IMR-90 (cell line): ENCODE data around the gene KBTBD13. TPM values are rescaled to one million over a fixed set of nuclear protein-coding genes. Genes with fewer than 3 reads are reported as not detected.
"Not testable (repeated sequence)": the region's sequence is repeated elsewhere in the genome, so short reads cannot be mapped to it uniquely, and the experiment has no call there.

ENCODE experiments used
- ATAC-seq: fragments of 200-7000 bp; cut with Tn5 transposase; 2 replicates; pipeline ENCODE4 v1.9.1; 2020; ENCODE audit warnings: low read depth, mild to moderate bottlenecking, moderate library complexity
- BruUV-seq: library from RNA; stranded (reverse); fragments of 400-500 nt; replicated peaks from 2 replicates; lab custom pipeline; 2021; lab: Mats Ljungman, UMichigan
- CTCF ChIA-PET: fragments of 300-600 bp; formaldehyde crosslinking; extraction: SDS; loops from one replicate; lab custom pipeline; 2021; ENCODE audit warnings: antibody characterized with exemption; lab: Yijun Ruan, JAX
- POLR2A ChIA-PET: fragments of 300-600 bp; sonication (Branson Sonifier 250); formaldehyde crosslinking; loops from one replicate; lab custom pipeline; 2022; ENCODE audit warnings: antibody characterized with exemption; ENCODE audit not compliant: unreplicated experiment; lab: Charles Lee
- DNase-seq: peaks from one replicate; pipeline ENCODE4 v3.0.0; 2013
- H2AFZ ChIP-seq: replicated peaks from 2 replicates; pipeline ENCODE3; 2013; ENCODE audit warnings: low read length, mild to moderate bottlenecking; ENCODE audit not compliant: poor library complexity
- H2AK5ac ChIP-seq: 2 replicates; pipeline ENCODE4 v1.6.1; 2013; ENCODE audit warnings: low read depth, low read length, inconsistent platforms
- H2AK9ac ChIP-seq: replicated peaks from 2 replicates; pipeline ENCODE3; 2013; ENCODE audit warnings: mild to moderate bottlenecking, low read depth, low read length, moderate library complexity; ENCODE audit not compliant: poor library complexity
- H2BK120ac ChIP-seq: 2 replicates; pipeline ENCODE4 v1.6.1; 2013; ENCODE audit warnings: low read depth, low read length, inconsistent platforms
- H2BK15ac ChIP-seq: 3 replicates; pipeline ENCODE4 v1.6.1; 2013; ENCODE audit warnings: low read depth, low read length, inconsistent platforms
- H2BK20ac ChIP-seq: 2 replicates; pipeline ENCODE4 v1.6.1; 2013; ENCODE audit warnings: low read depth, mild to moderate bottlenecking, inconsistent platforms, low read length, moderate library complexity
- H2BK5ac ChIP-seq: 2 replicates; pipeline ENCODE4 v1.6.1; 2013; ENCODE audit warnings: mild to moderate bottlenecking, low read depth, low read length, inconsistent platforms; ENCODE audit not compliant: poor library complexity, severe bottlenecking
- H3K14ac ChIP-seq: replicated peaks from 2 replicates; pipeline ENCODE4 v1.6.1; 2013; ENCODE audit warnings: low read depth, low read length, inconsistent platforms
- H3K18ac ChIP-seq: 2 replicates; pipeline ENCODE4 v1.6.1; 2013; ENCODE audit warnings: low read depth, low read length, control low read depth
- H3K23ac ChIP-seq: 2 replicates; pipeline ENCODE4 v1.6.1; 2013; ENCODE audit warnings: low read depth, low read length, inconsistent platforms
- H3K27ac ChIP-seq: 2 replicates; pipeline ENCODE4 v1.5.1; 2013; ENCODE audit warnings: mild to moderate bottlenecking, control low read depth, low read length; ENCODE audit not compliant: insufficient read depth
- H3K27me3 ChIP-seq: 2 replicates; pipeline ENCODE4 v1.6.1; 2013; ENCODE audit warnings: low read length; ENCODE audit not compliant: control insufficient read depth, insufficient read depth
- H3K36me3 ChIP-seq: 2 replicates; pipeline ENCODE4 v1.6.1; 2013; ENCODE audit warnings: low read length, mixed read lengths; ENCODE audit not compliant: control insufficient read depth, insufficient read depth
- H3K4ac ChIP-seq: 2 replicates; pipeline ENCODE4 v1.6.1; 2013; ENCODE audit warnings: low read depth, low read length, inconsistent platforms
- H3K4me1 ChIP-seq: 2 replicates; pipeline ENCODE4 v1.6.1; 2013; ENCODE audit warnings: low read length, mixed read lengths; ENCODE audit not compliant: control insufficient read depth, insufficient read depth
- H3K4me2 ChIP-seq: 2 replicates; pipeline ENCODE4 v1.6.1; 2013; ENCODE audit warnings: low read depth, mild to moderate bottlenecking, control low read depth, low read length, moderate library complexity
- H3K4me3 ChIP-seq: 2 replicates; pipeline ENCODE4 v1.5.1; 2013; ENCODE audit warnings: low read depth, mild to moderate bottlenecking, control low read depth, low read length, moderate library complexity; ENCODE audit not compliant: insufficient read depth
- H3K56ac ChIP-seq: 2 replicates; pipeline ENCODE4 v1.6.1; 2013; ENCODE audit warnings: low read length, inconsistent platforms; ENCODE audit not compliant: insufficient read depth; ENCODE audit errors: extremely low read depth
- H3K79me1 ChIP-seq, 2 experiments: 2 replicates each; pipeline ENCODE4 v1.6.1; 2013; ENCODE audit warnings: low read length in 2 of 2, inconsistent platforms in 1 of 2, low read depth in 1 of 2
- H3K9ac ChIP-seq: 2 replicates; pipeline ENCODE4 v1.6.1; 2013; ENCODE audit warnings: low read depth, low read length, control low read depth
- H3K9me1 ChIP-seq: 2 replicates; pipeline ENCODE4 v1.6.1; 2013; ENCODE audit warnings: low read length, inconsistent platforms; ENCODE audit not compliant: insufficient read depth
- H3K9me3 ChIP-seq: 2 replicates; pipeline ENCODE4 v1.6.1; 2013; ENCODE audit warnings: low read length; ENCODE audit not compliant: control insufficient read depth, insufficient read depth
- H4K20me1 ChIP-seq: 2 replicates; pipeline ENCODE4 v1.6.1; 2013; ENCODE audit warnings: low read length, inconsistent platforms; ENCODE audit not compliant: insufficient read depth
- H4K5ac ChIP-seq: 2 replicates; pipeline ENCODE4 v1.6.1; 2013; ENCODE audit warnings: mild to moderate bottlenecking, low read depth, low read length, control low read depth
- H4K8ac ChIP-seq, 2 experiments: 2 replicates each; pipeline ENCODE4 v1.6.1; 2013; ENCODE audit warnings: low read depth in 2 of 2, low read length in 2 of 2, control low read depth in 1 of 2, inconsistent platforms in 1 of 2
- H4K91ac ChIP-seq: 2 replicates; pipeline ENCODE4 v1.6.1; 2013; ENCODE audit warnings: low read depth, low read length, inconsistent platforms; ENCODE audit not compliant: insufficient read depth
- CEBPB ChIP-seq: IDR thresholded peaks from 2 replicates; pipeline ENCODE4 v1.6.1; 2012; ENCODE audit warnings: low read depth, low read length, improper control_type of control experiment
- CHD1 ChIP-seq: IDR thresholded peaks from 2 replicates; pipeline ENCODE4 v1.6.1; 2012; ENCODE audit warnings: low read depth, low read length, improper control_type of control experiment
- FOS ChIP-seq: fragments of 150-350 bp; IDR thresholded peaks from 2 replicates; pipeline ENCODE4 v1.6.1; 2016; ENCODE audit warnings: low read depth, low read length
- MAFK ChIP-seq: IDR thresholded peaks from 2 replicates; pipeline ENCODE4 v1.6.1; 2012; ENCODE audit warnings: low read depth, low read length, improper control_type of control experiment
- MXI1 ChIP-seq: IDR thresholded peaks from 2 replicates; pipeline ENCODE4 v1.6.1; 2012; ENCODE audit warnings: low read depth, mild to moderate bottlenecking, low read length, moderate library complexity, borderline replicate concordance
- NFE2L2 ChIP-seq: fragments of 150-350 bp; IDR thresholded peaks from 2 replicates; pipeline ENCODE4 v1.6.1; 2016; ENCODE audit warnings: low read depth, mild to moderate bottlenecking, low read length
- POLR2A ChIP-seq: IDR thresholded peaks from 2 replicates; pipeline ENCODE4 v1.6.1; 2012; ENCODE audit warnings: mild to moderate bottlenecking, low read depth, low read length
- RFX5 ChIP-seq: IDR thresholded peaks from 2 replicates; pipeline ENCODE4 v1.8.0; 2012; ENCODE audit warnings: low read depth, mild to moderate bottlenecking, low read length, moderate library complexity
- WGBS, 2 experiments: methylation state at CpG; one replicate each; pipeline versions ENCODE4 v1.1.5 to v1.1.7; 2013; ENCODE audit warnings: missing lambda C conversion rate in 2 of 2; ENCODE audit not compliant: insufficient read length in 1 of 2; ENCODE audit errors: extremely low coverage in 2 of 2; 5-methylcytosine and 5-hydroxymethylcytosine counted together
- dilution Hi-C: fragments of 300-500 bp; cut with HindIII; formaldehyde crosslinking; loops from one replicate; pipeline ENCODE4 v1.14.3; 2018; ENCODE audit warnings: low sequenced_read_pairs; ENCODE audit not compliant: unreplicated experiment
- in situ Hi-C: fragments of 300-500 bp; cut with MboI; formaldehyde crosslinking; loops from 3 replicates; pipeline ENCODE4 v1.14.3; 2019; ENCODE audit warnings: low sequenced_read_pairs, inconsistent platforms, mixed read lengths
- intact Hi-C: fragments of 100-400 bp; cut with micrococcal nuclease; formaldehyde crosslinking; loops from 2 replicates; pipeline ENCODE4 v1.10.0; 2022
- polyA plus RNA-seq, 3 experiments: library from polyadenylated mRNA; depleted of rRNA; stranded (reverse); fragments of >200 nt; gene quantifications; 2 replicates each; pipeline ENCODE4 v1.2.3, GENCODE V29; 2012; ENCODE audit warnings: low replicate concordance in 1 of 3
- total RNA-seq: library from RNA; depleted of rRNA; stranded (reverse); fragments of >200 nt; gene quantifications from 2 replicates; pipeline ENCODE4 v1.2.3, GENCODE V29; 2012
- TF ChIP-seq, protein P1 (sequence below): fragments of 150-350 bp; IDR thresholded peaks from 2 replicates; pipeline ENCODE4 v1.6.1; 2017; ENCODE audit warnings: mild to moderate bottlenecking, antibody characterized with exemption, low read length, low read depth

Gene KBTBD13
- total and polyA plus RNA-seq, 2 of the 4 experiments (the other 2 are of a cell fraction): not detected

DNA sequence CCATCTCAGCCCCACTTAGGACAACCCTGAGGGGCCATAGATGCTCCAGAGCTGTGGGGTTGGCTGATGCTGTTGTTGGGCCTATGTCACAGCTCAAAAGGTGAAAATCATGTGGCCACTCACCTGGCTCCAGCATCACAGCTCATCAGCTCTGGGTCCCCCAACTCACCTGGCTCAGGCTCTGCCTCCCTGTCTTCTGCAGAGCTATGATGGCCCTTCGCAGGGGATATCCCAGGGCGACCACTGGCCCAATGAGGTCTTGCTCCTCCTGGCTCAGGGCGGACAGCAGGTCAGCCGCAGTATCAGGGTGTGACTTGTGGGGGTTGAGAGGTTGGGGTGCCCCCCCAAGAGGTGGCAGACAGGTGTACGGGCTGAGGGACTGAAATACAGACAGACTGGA, 22.8 kb downstream of the KBTBD13 start:
- H3K79me1 ChIP-seq: no peaks in the 10 kb centered on the region; a peak in 1 of 4 replicates
- no TSS peak for BruUV-seq
- no peaks in the 10 kb centered on the region for H3K27me3 ChIP-seq
- no peak overlapping the region for H3K4me2 ChIP-seq
- no peak overlapping the region for H3K4ac ChIP-seq
- no peak overlapping the region for H2AK5ac ChIP-seq
- no peak for ATAC-seq
- no peak overlapping the region for H2AFZ ChIP-seq
- no peak for DNase-seq
- in situ Hi-C loops (no loop called here), dilution Hi-C loops (no loop called here), intact Hi-C loops (no loop called here)
- H3K14ac ChIP-seq: no peak overlapping the region
- H3K9me1 ChIP-seq: no peaks in the 10 kb centered on the region
- no peak overlapping the region for H2BK5ac ChIP-seq
- no peak for TF ChIP-seq FOS
- no peak for TF ChIP-seq RFX5
- no peak for TF ChIP-seq POLR2A
- TF ChIP-seq, protein P1, sequence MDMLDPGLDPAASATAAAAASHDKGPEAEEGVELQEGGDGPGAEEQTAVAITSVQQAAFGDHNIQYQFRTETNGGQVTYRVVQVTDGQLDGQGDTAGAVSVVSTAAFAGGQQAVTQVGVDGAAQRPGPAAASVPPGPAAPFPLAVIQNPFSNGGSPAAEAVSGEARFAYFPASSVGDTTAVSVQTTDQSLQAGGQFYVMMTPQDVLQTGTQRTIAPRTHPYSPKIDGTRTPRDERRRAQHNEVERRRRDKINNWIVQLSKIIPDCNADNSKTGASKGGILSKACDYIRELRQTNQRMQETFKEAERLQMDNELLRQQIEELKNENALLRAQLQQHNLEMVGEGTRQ: no peak
- no peak for TF ChIP-seq NFE2L2
- TF ChIP-seq CEBPB: no peak
- TF ChIP-seq MXI1: no peak
- no peak for TF ChIP-seq MAFK
- TF ChIP-seq CHD1: no peak
- CTCF ChIA-PET: no interaction called here
- H3K4me1 ChIP-seq: peaks cover 2% of the 10 kb centered on the region; the same call in 1 of the 2 replicates
- H3K27ac ChIP-seq: no peak overlapping the region
- POLR2A ChIA-PET: no interaction called here
- no peak overlapping the region for H3K23ac ChIP-seq
- H3K4me3 ChIP-seq: no peak overlapping the region
- H3K56ac ChIP-seq: no peak overlapping the region
- H2AK9ac ChIP-seq: no peak overlapping the region
- no peak overlapping the region for H2BK120ac ChIP-seq
- H4K5ac ChIP-seq: no peak overlapping the region
- no peak overlapping the region for H2BK20ac ChIP-seq
- no peaks in the 10 kb centered on the region; the same call in 1 of the 2 replicates for H4K20me1 ChIP-seq
- H2BK15ac ChIP-seq: no peak overlapping the region
- H3K36me3 ChIP-seq: peaks cover 30% of the 10 kb centered on the region
- H3K9ac ChIP-seq: no peak overlapping the region
- no peaks in the 10 kb centered on the region for H3K9me3 ChIP-seq
- H4K8ac ChIP-seq: no peak overlapping the region
- H4K91ac ChIP-seq: no peak overlapping the region
- WGBS, 2 experiments: no CpG with 5 or more reads among the region's 5 CpGs
- H3K18ac ChIP-seq: no peak overlapping the region

DNA sequence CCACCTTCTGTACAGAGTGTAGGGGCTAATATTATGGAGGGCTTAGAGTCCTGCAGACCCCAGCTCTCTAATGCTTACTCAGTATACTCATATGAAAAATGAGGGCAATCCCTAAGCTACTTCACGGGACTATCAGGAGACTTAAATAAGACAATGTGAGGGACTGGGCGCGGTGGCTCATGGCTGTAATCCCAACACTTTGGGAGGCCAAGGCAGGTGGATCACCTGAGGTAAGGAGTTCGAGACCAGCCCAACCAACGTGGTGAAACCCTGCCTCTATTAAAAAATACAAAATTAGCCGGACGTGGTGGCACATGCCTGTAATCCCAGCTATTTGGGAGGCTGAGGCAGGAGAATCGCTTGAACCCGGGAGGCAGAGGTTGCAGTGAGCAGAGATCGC, 23.3 kb downstream of the KBTBD13 start:
- peaks cover 30% of the 10 kb centered on the region for H3K36me3 ChIP-seq
- dilution Hi-C loops, DNase-seq, H4K20me1 ChIP-seq, POLR2A ChIA-PET, H3K9me1 ChIP-seq, H2AK9ac ChIP-seq, H4K8ac ChIP-seq, H3K9ac ChIP-seq, H2AFZ ChIP-seq, BruUV-seq, CTCF ChIA-PET, H3K56ac ChIP-seq, H2AK5ac ChIP-seq, H4K5ac ChIP-seq, H2BK120ac ChIP-seq, H3K79me1 ChIP-seq, H3K4ac ChIP-seq, H3K27me3 ChIP-seq, H2BK20ac ChIP-seq, ATAC-seq, H3K23ac ChIP-seq, H3K4me2 ChIP-seq, intact Hi-C loops, H3K27ac ChIP-seq, H4K91ac ChIP-seq, H3K4me1 ChIP-seq, H3K4me3 ChIP-seq, H2BK5ac ChIP-seq, H3K14ac ChIP-seq, in situ Hi-C loops, H2BK15ac ChIP-seq, H3K18ac ChIP-seq, H3K9me3 ChIP-seq: not testable (repeated sequence)
- WGBS, 2 experiments: 95% methylated on average over 3 of the region's 10 CpGs; no CpG with 5 or more reads in 1 of the 2 experiments
